Vagina (tissue), 2 donors: Measurements from ENCODE around the gene KDM6A.

Experiments
- POLR2AphosphoS5 ChIP-seq, 2 donors: sonication (generic); formaldehyde crosslinking; IDR thresholded peaks; one replicate each; pipeline ENCODE4 v1.9.0; 2017; ENCODE audit warnings: antibody characterized with exemption in 2 of 2, mild to moderate bottlenecking in 2 of 2, low read depth in 1 of 2; ENCODE audit not compliant: insufficient read depth in 1 of 2
- TF ChIP-seq, protein P1 (sequence below), 3 experiments: fragments of 450-650 bp in 2 of 3; fragments of 200-600 bp in 1 of 3; sonication (generic) in 1 of 3; IDR thresholded peaks; one replicate each; pipeline ENCODE4 v1.5.1; 2017 to 2019; ENCODE audit warnings: antibody characterized with exemption in 3 of 3, mild to moderate bottlenecking in 2 of 3, moderate library complexity in 2 of 3

GRCh38 chrX:45056428-45057145 is 183.6 kb downstream of the KDM6A start:
- TF ChIP-seq, protein P1, sequence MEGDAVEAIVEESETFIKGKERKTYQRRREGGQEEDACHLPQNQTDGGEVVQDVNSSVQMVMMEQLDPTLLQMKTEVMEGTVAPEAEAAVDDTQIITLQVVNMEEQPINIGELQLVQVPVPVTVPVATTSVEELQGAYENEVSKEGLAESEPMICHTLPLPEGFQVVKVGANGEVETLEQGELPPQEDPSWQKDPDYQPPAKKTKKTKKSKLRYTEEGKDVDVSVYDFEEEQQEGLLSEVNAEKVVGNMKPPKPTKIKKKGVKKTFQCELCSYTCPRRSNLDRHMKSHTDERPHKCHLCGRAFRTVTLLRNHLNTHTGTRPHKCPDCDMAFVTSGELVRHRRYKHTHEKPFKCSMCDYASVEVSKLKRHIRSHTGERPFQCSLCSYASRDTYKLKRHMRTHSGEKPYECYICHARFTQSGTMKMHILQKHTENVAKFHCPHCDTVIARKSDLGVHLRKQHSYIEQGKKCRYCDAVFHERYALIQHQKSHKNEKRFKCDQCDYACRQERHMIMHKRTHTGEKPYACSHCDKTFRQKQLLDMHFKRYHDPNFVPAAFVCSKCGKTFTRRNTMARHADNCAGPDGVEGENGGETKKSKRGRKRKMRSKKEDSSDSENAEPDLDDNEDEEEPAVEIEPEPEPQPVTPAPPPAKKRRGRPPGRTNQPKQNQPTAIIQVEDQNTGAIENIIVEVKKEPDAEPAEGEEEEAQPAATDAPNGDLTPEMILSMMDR (IDR thresholded peaks at IDR 0.05), result no peak
- no peak for TF ChIP-seq POLR2AphosphoS5 (IDR thresholded peaks at IDR 0.05; ENCODE audit: insufficient read depth in 1 of 2, low read depth in 1 of 2)
